Embryonic facial prominence (tissue), 1 donor: Measurements from ENCODE around the gene SLC16A12.

ENCODE experiments used
- DNase-seq: peaks from one replicate; pipeline ENCODE4 v3.0.0-alpha.2; 2016; ENCODE audit errors: extremely low spot score

The SLC16A12 gene

DNA sequence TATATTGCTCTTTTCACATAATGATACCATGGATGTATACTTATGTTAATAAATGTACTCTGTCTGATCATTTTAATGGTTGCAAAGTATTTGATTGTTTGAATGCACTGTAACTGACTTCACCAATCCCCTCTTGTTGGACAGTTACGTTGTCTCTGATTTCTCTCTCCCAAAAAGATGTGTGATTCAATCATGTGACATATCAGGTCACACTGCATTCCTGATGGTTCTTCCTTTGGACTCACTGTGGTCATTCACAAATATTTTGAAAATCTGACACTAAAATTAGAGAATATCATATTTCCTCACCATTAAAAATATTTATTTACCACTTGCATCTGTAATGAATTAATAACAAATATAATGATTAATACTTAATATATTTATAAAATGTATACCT lies 22.2 kb downstream of the SLC16A12 start:
- no peak for DNase-seq

DNA sequence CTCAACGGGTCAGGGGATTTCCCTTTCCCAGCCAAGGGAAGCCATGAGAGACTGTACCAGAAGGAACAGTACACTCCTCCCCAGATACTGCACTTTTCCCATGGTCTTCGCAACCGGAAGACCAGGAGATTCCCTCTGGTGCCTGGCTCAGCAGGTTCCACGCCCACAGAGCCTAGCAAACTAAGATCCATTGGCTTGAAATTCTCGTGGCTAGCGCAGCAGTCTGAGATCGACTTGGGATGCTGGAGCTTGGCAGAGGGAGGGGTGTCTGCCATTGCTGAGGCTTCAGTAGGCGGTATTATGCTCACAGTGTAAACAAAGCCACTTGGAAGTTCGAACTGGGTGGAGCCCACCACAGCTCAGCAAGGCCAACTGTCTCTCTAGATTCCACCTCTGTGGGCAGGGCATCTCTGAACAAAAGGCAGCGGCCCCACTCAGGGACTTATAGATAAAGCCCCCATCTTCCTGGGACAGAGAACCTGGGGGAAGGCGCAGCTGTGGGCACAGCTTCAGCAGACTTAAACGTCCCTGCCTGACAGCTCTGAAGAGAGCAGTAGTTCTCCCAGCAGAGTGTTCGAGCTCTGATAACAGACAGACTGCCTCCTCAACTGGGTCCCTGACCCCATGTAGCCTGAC lies 29.6 kb downstream of the SLC16A12 start:
- DNase-seq: no peak

- no peak for DNase-seq
These were observed 30.7 kb downstream of the SLC16A12 start for GRCh38 chr10:89504691-89505090.

GRCh38 chr10:89503652-89504370 lies 31.6 kb downstream of the SLC16A12 start:
- no peak for DNase-seq

- DNase-seq: no peak
These were observed 32.2 kb downstream of the SLC16A12 start for GRCh38 chr10:89503151-89503550.

DNA sequence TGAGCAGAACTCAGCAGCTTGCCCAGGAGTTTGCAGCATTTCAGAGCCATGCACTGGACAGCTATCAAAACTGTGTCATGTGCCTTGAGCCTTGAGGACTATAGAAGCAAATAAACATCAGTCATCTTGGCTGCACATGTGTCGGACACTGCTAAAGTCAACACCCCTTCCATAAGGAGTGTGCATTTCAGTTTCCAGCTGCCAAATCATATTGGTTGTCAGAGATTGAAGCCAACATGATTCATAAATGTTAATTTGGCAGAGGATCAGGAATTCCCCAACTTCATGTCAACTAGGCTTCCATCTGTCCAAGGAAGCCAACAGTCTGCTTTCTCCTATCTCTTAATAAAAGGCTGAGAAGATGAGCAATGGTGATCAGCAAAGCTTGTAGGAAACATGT lies 32.8 kb downstream of the SLC16A12 start:
- no peak for DNase-seq

DNA sequence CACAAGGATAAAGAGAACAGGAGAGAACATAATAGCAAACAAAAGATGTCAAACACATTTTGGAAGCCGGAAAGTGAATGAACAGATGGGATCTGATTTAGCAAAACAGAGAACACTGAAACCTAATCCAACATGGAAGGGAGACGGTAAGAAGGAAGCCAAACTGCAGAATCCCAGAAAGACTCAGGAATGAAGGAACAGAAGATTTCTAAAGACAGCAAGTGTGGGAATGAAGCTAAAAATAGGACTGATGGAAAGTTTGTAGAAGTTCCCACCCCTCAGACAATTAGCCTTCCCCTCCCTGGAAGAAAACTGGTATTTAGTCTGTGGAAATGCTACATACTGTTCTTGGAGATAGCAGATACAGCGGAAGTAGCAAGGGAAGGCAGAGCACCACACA lies 40.8 kb downstream of the SLC16A12 start:
- DNase-seq: no peak

GRCh38 chr10:89494068-89494467 lies 41.3 kb downstream of the SLC16A12 start:
- no peak for DNase-seq

GRCh38 chr10:89491932-89492331 lies 43.5 kb downstream of the SLC16A12 start:
- no peak for DNase-seq

- no peak for DNase-seq
These were observed 44.6 kb downstream of the SLC16A12 start for GRCh38 chr10:89490596-89491335.

- DNase-seq: no peak
These were observed 53.1 kb downstream of the SLC16A12 start for GRCh38 chr10:89482256-89482655.

DNA sequence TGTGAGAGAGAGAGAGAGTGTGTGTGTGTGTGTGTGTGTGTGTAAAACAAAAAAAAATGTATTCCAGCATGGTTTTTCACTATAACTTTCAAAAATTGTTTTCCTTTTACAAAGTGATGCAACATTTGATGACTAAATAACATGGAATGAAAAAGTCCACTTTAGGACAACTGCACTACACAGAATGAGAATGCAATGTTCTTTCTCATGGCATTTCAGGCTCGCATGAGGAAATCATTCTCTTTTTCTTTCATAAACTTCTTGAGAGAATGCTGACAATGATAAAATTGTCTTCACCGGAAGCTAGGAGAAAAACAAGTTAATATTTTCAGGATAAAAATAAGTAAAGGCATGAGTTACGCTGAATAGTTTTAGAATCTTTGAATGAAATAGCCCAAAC lies 53.7 kb downstream of the SLC16A12 start:
- no peak for DNase-seq

- no peak for DNase-seq
These were observed 55.5 kb downstream of the SLC16A12 start for GRCh38 chr10:89479771-89480446.

GRCh38 chr10:89478739-89479654 lies 56.4 kb downstream of the SLC16A12 start:
- DNase-seq: no peak

- no peak for DNase-seq
These were observed 57.2 kb downstream of the SLC16A12 start for GRCh38 chr10:89478085-89478738.

GRCh38 chr10:89476150-89476549 lies 59.2 kb downstream of the SLC16A12 start:
- DNase-seq: no peak

- DNase-seq: no peak
These were observed 59.8 kb downstream of the SLC16A12 start for GRCh38 chr10:89475591-89475998.

DNA sequence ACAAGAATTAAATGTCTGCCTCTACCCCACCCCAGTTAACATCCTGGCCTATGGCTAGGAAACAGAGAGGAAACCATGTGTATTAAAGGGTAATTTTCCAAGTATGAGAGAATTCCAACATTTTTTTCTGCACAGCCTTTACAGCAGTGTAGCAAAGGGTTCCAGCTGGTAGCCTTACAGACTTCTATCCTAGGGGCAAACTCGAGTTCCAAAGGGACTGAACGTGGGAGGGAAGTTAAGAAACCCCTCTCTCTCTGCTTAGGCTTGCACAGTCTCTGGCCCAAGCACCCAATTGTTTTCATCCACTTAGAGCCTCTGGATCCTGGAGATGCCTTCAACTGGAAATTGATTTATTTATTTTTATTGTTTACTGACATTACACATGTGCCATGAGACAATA lies 60.3 kb downstream of the SLC16A12 start:
- DNase-seq: no peak

DNA sequence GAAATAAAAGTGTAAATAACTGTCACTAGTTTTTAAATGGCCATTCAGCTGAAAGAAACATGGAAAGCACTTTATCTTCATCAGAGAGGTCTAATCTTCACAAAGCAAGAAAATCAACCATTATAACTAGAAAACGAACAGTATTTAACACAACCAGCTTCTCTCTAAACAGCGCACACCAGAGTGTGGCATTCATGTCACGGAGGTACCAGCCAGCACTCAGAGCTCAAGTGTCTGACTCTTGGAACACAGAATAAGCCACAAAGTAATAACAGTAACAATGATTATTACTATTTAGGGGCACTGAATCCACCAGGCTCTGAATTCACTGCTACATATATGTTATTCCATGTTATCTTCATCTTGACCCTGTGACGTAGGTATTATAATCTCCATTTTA lies 60.9 kb downstream of the SLC16A12 start:
- DNase-seq: no peak

DNA sequence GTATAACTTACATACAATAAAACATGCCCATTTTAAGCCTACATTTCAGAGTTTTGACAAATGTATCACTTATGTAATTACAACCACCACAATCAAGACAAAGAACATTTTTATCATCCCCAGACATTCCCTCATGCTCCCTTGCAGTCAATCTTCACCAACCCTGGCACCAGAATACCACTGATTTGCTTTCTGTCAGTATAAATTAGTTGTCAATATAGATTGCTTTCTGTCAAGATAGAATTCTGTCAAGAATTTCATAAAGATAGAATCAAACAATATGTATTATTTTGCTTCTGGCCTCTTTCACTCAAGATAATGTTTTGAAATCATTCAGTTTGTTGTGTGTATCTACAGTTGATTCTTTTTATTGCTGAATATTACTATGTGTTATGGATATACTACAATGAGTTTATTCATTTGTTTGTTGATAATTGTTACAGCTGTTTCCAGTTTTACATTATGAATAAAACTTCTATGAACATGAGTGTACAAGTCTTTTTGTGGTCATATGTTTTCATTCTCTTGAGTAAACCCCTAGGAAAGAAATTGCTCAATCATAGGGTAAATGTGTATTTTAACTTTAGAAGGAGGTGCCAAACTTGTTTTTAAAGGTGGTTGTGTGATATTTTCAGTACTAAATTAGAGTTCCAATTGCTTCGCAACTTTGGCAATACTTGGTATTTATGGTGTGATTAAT lies 64.1 kb downstream of the SLC16A12 start:
- no peak for DNase-seq
